HFF-Myc (cell line): ENCODE data around the gene NCOA6.

ENCODE experiments used
- DNase-seq: peaks from one replicate; pipeline ENCODE4 v3.0.0-alpha.2; 2011; ENCODE audit warnings: low read depth; ENCODE audit errors: extremely low read depth
- H3K4me3 ChIP-seq: replicated peaks from 2 replicates; pipeline ENCODE4 v1.5.1; 2011; ENCODE audit warnings: low read depth, mild to moderate bottlenecking, control low read depth, low read length
- CTCF ChIP-seq: IDR thresholded peaks from 2 replicates; pipeline ENCODE4 v1.5.1; 2012; ENCODE audit warnings: mild to moderate bottlenecking, low read depth, low read length, control low read depth; ENCODE audit errors: missing control alignments

NCOA6 gene

DNA sequence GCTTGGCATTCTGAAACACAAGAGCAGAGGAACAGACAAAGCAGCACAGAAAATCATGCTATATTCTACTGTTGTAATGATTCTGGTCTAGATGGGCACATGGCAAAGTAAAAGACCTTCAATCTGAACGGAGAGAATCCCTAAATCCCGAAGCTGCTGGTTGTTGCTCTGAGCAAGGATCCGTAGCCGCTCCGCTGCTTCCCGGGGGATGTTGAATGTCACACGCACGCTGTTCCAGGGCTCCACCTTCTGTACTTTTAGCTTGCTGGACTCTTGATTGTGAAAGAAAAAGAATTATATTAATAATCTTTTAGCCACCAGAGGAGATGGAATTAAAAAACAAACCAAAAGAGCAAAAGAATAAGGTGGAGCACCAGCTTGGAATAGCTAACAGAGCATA lies 49.3 kb downstream of the NCOA6 start:
- no peak for TF ChIP-seq CTCF

GRCh38 chr20:34774886-34775285 lies 50.6 kb downstream of the NCOA6 start:
- no peak for DNase-seq
- no peak overlapping the region for H3K4me3 ChIP-seq
- TF ChIP-seq CTCF, result no peak

More for the DNA sequence above, 49.3 kb downstream of the NCOA6 start:
- no peak for DNase-seq
- H3K4me3 ChIP-seq, result no peak overlapping the region

- DNase-seq, result no peak
- TF ChIP-seq CTCF, result no peak
- H3K4me3 ChIP-seq, result no peak overlapping the region
Measured at GRCh38 chr20:34774449-34774848, 51.0 kb downstream of the NCOA6 start.

GRCh38 chr20:34773726-34774125 lies 51.7 kb downstream of the NCOA6 start:
- TF ChIP-seq CTCF, result no peak
- DNase-seq, result peak; percentile 46
- no peak overlapping the region for H3K4me3 ChIP-seq

- no peak for TF ChIP-seq CTCF
- DNase-seq, result no peak
- no peak overlapping the region for H3K4me3 ChIP-seq
Measured at GRCh38 chr20:34772437-34772836, 53.0 kb downstream of the NCOA6 start.

DNA sequence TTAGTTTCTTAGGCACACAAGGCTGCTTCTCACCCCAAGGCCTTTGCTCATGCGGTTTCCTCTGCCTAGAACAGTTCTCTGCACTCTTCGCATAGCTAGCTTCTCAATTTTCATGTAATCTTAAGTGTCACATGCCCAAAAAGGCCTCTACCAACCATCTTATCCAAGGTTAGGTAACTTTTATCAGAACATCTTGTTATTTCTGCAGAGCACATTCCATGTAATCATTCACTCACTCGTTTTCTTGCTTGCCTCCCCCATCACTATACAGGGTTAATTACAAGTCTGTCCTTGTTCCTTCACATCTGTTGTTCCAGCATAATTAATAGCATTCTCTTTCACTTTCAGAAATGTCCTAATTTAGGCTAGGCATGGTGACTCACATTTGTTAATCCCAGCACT lies 53.8 kb downstream of the NCOA6 start:
- DNase-seq, result no peak
- TF ChIP-seq CTCF, result no peak

GRCh38 chr20:34768096-34768495 lies 57.4 kb downstream of the NCOA6 start:
- no peak for DNase-seq
- no peak for TF ChIP-seq CTCF
- H3K4me3 ChIP-seq, result no peak overlapping the region

More for the DNA sequence above, 53.8 kb downstream of the NCOA6 start:
- H3K4me3 ChIP-seq, result no peak overlapping the region
